Mesendoderm (in vitro differentiated cells): ENCODE results near the gene TEX261.

Experiments
- DNase-seq: peaks from one replicate; pipeline ENCODE4 v3.0.0; 2013
- H2AK5ac ChIP-seq: 2 replicates; pipeline ENCODE4 v1.6.1; 2013; ENCODE audit warnings: low read length, inconsistent platforms
- H2BK120ac ChIP-seq: 2 replicates; pipeline ENCODE4 v1.6.1; 2013; ENCODE audit warnings: low read depth, mild to moderate bottlenecking, low read length, moderate library complexity, mixed read lengths
- H2BK15ac ChIP-seq: replicated peaks from 2 replicates; pipeline ENCODE4 v1.6.1; 2013; ENCODE audit warnings: low read depth, mild to moderate bottlenecking, moderate library complexity
- H2BK5ac ChIP-seq: 2 replicates; pipeline ENCODE4 v1.6.1; 2013; ENCODE audit warnings: low read length, inconsistent platforms
- H3K18ac ChIP-seq: 2 replicates; pipeline ENCODE4 v1.6.1; 2013; ENCODE audit warnings: mild to moderate bottlenecking, low read length, mixed read lengths
- H3K23ac ChIP-seq: one replicate; pipeline ENCODE4 v1.6.1; 2013; ENCODE audit warnings: low read length
- H3K27ac ChIP-seq: 2 replicates; pipeline ENCODE4 v1.5.1; 2013; ENCODE audit warnings: low read depth, mild to moderate bottlenecking, inconsistent platforms, low read length, moderate library complexity
- H3K27me3 ChIP-seq: 2 replicates; pipeline ENCODE4 v1.6.1; 2013; ENCODE audit warnings: low read length, control low read depth, mild to moderate bottlenecking, inconsistent platforms; ENCODE audit not compliant: insufficient read depth, poor library complexity
- H3K36me3 ChIP-seq: 2 replicates; pipeline ENCODE4 v1.6.1; 2013; ENCODE audit warnings: low read length, inconsistent platforms; ENCODE audit not compliant: control insufficient read depth, insufficient read depth
- H3K4ac ChIP-seq: one replicate; pipeline ENCODE4 v1.6.1; 2013; ENCODE audit warnings: low read depth, mild to moderate bottlenecking, low read length, moderate library complexity
- H3K4me1 ChIP-seq: 2 replicates; pipeline ENCODE4 v1.6.1; 2013; ENCODE audit warnings: low read depth, low read length, inconsistent platforms; ENCODE audit not compliant: control insufficient read depth
- H3K4me2 ChIP-seq: 2 replicates; pipeline ENCODE4 v1.6.1; 2013; ENCODE audit warnings: low read length
- H3K4me3 ChIP-seq: 2 replicates; pipeline ENCODE4 v1.5.1; 2013; ENCODE audit warnings: mild to moderate bottlenecking, low read length
- H3K56ac ChIP-seq: one replicate; pipeline ENCODE4 v1.6.1; 2013; ENCODE audit warnings: low read length
- H3K79me1 ChIP-seq: 2 replicates; pipeline ENCODE4 v1.6.1; 2013; ENCODE audit warnings: low read length, inconsistent platforms
- H3K79me2 ChIP-seq: 2 replicates; pipeline ENCODE4 v1.6.1; 2013; ENCODE audit warnings: mild to moderate bottlenecking, low read length; ENCODE audit not compliant: control insufficient read depth, insufficient read depth
- H3K9ac ChIP-seq: 2 replicates; pipeline ENCODE4 v1.6.1; 2013; ENCODE audit warnings: low read length, inconsistent platforms
- H4K5ac ChIP-seq: one replicate; pipeline ENCODE4 v1.6.1; 2013; ENCODE audit warnings: low read length
- H4K8ac ChIP-seq: one replicate; pipeline ENCODE4 v1.6.1; 2013; ENCODE audit warnings: low read depth, mild to moderate bottlenecking, control low read depth, low read length, moderate library complexity
- WGBS: extraction: QIAGEN DNeasy Blood & Tissue Kit; methylation state at CpG from one replicate; pipeline ENCODE4 v1.1.7; 2013; ENCODE audit warnings: low lambda C conversion rate, missing lambda C conversion rate; ENCODE audit not compliant: insufficient coverage; ENCODE audit errors: extremely low coverage; 5-methylcytosine and 5-hydroxymethylcytosine counted together

The TEX261 gene

DNA sequence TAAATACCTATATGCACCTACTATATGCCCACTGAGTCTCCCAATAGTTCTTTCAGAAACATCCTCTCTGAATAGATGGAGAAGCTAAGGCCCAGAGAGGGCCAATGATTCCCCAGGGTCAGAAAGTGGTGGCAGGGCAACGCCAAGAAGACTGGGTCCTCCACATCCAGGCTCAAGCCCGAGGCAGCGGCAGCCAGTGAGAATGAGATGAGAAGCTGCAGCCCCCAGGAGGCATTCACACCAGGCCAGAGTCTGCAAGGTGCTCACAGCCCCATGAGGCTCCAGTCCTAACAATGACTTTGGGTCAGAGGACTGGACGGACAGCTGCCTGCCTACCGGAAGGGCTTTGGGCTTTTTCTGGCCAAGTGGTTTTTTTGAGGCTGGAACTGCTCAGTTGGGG is 3.5 kb downstream of the TEX261 start:
- H3K36me3 ChIP-seq = no peaks in the 10 kb centered on the region
- WGBS = no CpG with 5 or more reads among the region's 5 CpGs
- H3K27me3 ChIP-seq = no peaks in the 10 kb centered on the region
- H3K79me2 ChIP-seq = peaks cover 10% of the 10 kb centered on the region
- no peak overlapping the region for H2AK5ac ChIP-seq
- no peak overlapping the region for H3K27ac ChIP-seq
- H3K4me1 ChIP-seq = peaks cover 6% of the 10 kb centered on the region
- no peak overlapping the region for H3K9ac ChIP-seq
- no peak overlapping the region for H2BK5ac ChIP-seq
- peaks cover 12% of the 10 kb centered on the region for H3K79me1 ChIP-seq
- no peak overlapping the region for H2BK120ac ChIP-seq
- H3K18ac ChIP-seq = no peak overlapping the region
- no peak overlapping the region for H3K4me3 ChIP-seq
- H3K4ac ChIP-seq = no peak overlapping the region
- H3K4me2 ChIP-seq = no peak overlapping the region
- no peak overlapping the region for H4K8ac ChIP-seq
- H2BK15ac ChIP-seq = no peak overlapping the region
- no peak for DNase-seq
- H3K56ac ChIP-seq = no peak overlapping the region
- H3K23ac ChIP-seq = no peak overlapping the region
- no peak overlapping the region for H4K5ac ChIP-seq

DNA sequence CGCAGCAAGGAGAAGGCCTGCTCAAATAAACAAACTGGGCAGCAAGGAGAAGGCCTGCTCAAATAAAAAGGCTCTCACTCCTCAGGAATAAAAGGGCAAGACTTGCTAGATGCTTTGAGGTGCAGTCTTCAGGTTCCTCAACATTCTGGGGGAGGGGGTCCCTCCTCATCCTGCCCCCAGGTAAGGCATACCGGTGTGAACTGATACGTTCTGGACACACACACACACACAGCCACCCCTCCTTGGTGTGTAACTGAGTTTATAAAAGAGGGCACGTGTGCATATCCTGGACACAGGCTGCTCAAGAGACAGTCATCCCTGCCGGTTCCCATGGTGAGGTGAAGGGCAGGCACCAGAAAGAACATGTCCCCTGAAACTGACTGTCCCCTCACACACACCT is 4.5 kb downstream of the TEX261 start:
- Histone ChIP-seq H3K4me1 (peaks cover 6% of the 10 kb centered on the region), H4K8ac (no peak overlapping the region), H2BK15ac (no peak overlapping the region), H3K36me3 (no peaks in the 10 kb centered on the region), H3K4me3 (no peak overlapping the region), H3K56ac (no peak overlapping the region), H3K79me2 (peaks cover 10% of the 10 kb centered on the region), H4K5ac (no peak overlapping the region), H3K4ac (no peak overlapping the region), H3K79me1 (peaks cover 12% of the 10 kb centered on the region), H2BK120ac (no peak overlapping the region), H3K4me2 (no peak overlapping the region), H2BK5ac (no peak overlapping the region), H3K27me3 (no peaks in the 10 kb centered on the region), H3K23ac (no peak overlapping the region), H3K27ac (no peak overlapping the region), H2AK5ac (no peak overlapping the region), H3K18ac (no peak overlapping the region), H3K9ac (no peak overlapping the region)
- DNase-seq = no peak
- no CpG with 5 or more reads among the region's 5 CpGs for WGBS

DNA sequence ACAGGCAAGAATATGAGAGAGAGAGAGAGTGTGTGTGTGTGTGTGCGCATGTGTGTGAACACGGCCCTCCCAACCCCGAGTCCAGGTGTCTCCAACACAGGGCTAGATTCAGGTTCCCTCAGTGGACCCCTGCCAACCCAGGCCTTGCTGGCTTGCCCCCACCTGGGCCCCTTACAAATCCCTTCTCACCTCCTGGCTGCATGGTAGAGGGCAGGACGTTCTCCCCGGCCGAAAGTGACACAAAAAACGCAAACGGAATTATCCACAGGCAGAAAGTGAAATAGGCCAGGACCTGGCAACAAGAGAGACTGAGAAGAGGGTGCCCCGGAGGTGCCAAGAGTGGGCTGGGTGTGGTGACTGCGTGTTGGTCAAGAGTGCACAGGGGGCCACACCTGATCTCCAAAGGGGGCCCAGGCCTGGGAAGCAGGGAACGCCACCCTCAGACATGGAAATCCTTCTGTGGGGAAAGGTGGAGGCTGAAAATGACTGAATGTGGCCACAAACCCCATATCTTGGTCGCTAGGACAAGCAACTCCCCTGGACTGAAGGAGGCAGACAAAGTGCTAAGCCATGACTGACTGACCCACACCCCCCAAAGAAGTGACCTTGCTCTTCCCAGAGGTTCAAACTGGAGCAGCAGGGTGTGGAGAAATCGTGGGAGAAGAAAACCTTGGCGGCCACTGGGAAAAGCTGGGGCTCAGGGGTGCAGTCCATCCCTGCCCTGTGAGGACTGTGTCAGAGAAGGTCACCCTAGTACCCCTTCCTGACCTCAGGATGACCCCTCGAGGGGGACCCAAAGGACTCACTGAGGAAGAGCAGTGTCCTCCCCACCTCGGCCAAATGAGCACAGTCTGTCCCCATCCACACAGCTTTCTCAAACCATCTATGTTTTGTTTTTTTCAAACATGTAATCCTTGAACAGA is 5.7 kb downstream of the TEX261 start:
- DNase-seq = no peak
- peaks cover 7% of the 10 kb centered on the region for H3K79me2 ChIP-seq

DNA sequence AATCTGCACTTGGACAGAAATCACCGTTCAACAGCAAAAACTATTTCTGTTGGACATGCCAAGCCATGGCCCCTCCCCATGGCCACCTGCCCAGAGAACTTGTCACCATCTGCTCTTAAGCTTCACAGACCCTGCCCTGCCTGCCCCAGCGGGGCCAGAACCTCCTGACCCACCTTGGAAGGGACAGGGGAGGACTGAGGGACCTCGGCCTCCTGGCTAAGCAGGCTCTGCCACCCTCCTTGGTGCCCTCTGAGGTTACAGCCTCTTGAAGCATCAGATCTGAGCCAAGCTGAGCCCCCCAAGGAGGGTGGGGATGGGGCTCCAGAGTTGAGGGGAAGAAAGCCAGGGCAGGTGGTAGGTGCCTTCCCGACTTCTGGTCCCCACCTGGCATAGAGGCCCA is 6.5 kb downstream of the TEX261 start:
- Histone ChIP-seq H3K23ac (no peak overlapping the region), H4K5ac (no peak overlapping the region), H2BK120ac (no peak overlapping the region), H2AK5ac (no peak overlapping the region), H4K8ac (no peak overlapping the region), H3K9ac (no peak overlapping the region), H3K4me3 (no peak overlapping the region), H3K56ac (no peak overlapping the region), H3K36me3 (no peaks in the 10 kb centered on the region), H3K4me1 (no peaks in the 10 kb centered on the region), H3K18ac (no peak overlapping the region), H3K79me1 (peaks cover 2% of the 10 kb centered on the region), H3K4me2 (no peak overlapping the region), H2BK15ac (no peak overlapping the region), H3K79me2 (no peaks in the 10 kb centered on the region), H2BK5ac (no peak overlapping the region), H3K4ac (no peak overlapping the region), H3K27ac (no peak overlapping the region), H3K27me3 (no peaks in the 10 kb centered on the region)
- DNase-seq = no peak
- WGBS = no CpG with 5 or more reads among the region's 4 CpGs

More for the DNA sequence above, 5.7 kb downstream of the TEX261 start:
- Histone ChIP-seq H2BK15ac (no peak overlapping the region), H3K27me3 (no peaks in the 10 kb centered on the region), H3K4me1 (peaks cover 5% of the 10 kb centered on the region), H2BK5ac (no peak overlapping the region), H3K23ac (no peak overlapping the region), H3K4ac (no peak overlapping the region), H3K18ac (no peak overlapping the region), H3K36me3 (no peaks in the 10 kb centered on the region), H3K27ac (no peak overlapping the region), H3K4me3 (no peak overlapping the region), H2BK120ac (no peak overlapping the region), H3K79me1 (peaks cover 10% of the 10 kb centered on the region), H3K9ac (no peak overlapping the region), H4K5ac (no peak overlapping the region), H3K56ac (no peak overlapping the region), H4K8ac (no peak overlapping the region), H2AK5ac (no peak overlapping the region), H3K4me2 (no peak overlapping the region)
- WGBS = no CpG with 5 or more reads among the region's 16 CpGs

DNA sequence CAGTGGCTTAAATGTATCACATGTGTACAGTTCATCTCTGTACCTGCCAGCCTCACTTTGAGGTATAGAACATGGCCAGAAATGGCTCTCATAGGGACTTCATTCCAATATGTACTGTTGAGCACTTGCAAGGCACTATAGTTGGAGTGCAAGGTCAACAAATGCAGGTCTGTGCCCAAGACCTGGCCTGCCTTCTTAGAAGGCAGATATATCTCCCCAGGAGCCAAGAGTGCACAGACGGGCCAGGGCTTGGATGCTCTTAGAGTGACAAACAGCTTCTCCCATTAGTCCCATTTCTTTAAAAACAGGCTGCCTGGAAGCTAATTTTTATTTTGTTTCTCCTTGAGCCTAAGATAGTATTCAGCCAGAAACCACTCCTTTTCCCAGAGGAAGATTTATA is 7.3 kb downstream of the TEX261 start:
- H3K36me3 ChIP-seq = no peaks in the 10 kb centered on the region
- no peak overlapping the region for H3K56ac ChIP-seq
- no peaks in the 10 kb centered on the region for H3K4me1 ChIP-seq
- H2AK5ac ChIP-seq = no peak overlapping the region
- no peaks in the 10 kb centered on the region for H3K27me3 ChIP-seq
- no peak overlapping the region for H3K18ac ChIP-seq
- no peak overlapping the region for H3K23ac ChIP-seq
- no CpG with 5 or more reads among the region's 1 CpG for WGBS
- no peak for DNase-seq
- H3K9ac ChIP-seq = no peak overlapping the region
- no peak overlapping the region for H4K5ac ChIP-seq
- no peak overlapping the region for H3K4me2 ChIP-seq
- no peak overlapping the region for H2BK15ac ChIP-seq
- no peak overlapping the region for H4K8ac ChIP-seq
- H3K79me1 ChIP-seq = no peaks in the 10 kb centered on the region
- no peak overlapping the region for H2BK120ac ChIP-seq
- H3K4me3 ChIP-seq = no peak overlapping the region
- H3K4ac ChIP-seq = no peak overlapping the region
- H3K79me2 ChIP-seq = no peaks in the 10 kb centered on the region
- no peak overlapping the region for H3K27ac ChIP-seq
- H2BK5ac ChIP-seq = no peak overlapping the region
